Activated CD8-positive, alpha-beta memory T cell treated with anti-CD3 and anti-CD28 coated beads for 4 hours (primary cell): ENCODE results near the gene AKR1C8.

Experiments
- DNase-seq, 2 donors: peaks; one replicate each; pipeline ENCODE4 v3.0.0-alpha.2; 2020; ENCODE audit warnings: low read depth in 2 of 2

Gene AKR1C8

GRCh38 chr10:5108658-5109416 lies 76.1 kb downstream of the AKR1C8 start:
- DNase-seq, result no peak

DNA sequence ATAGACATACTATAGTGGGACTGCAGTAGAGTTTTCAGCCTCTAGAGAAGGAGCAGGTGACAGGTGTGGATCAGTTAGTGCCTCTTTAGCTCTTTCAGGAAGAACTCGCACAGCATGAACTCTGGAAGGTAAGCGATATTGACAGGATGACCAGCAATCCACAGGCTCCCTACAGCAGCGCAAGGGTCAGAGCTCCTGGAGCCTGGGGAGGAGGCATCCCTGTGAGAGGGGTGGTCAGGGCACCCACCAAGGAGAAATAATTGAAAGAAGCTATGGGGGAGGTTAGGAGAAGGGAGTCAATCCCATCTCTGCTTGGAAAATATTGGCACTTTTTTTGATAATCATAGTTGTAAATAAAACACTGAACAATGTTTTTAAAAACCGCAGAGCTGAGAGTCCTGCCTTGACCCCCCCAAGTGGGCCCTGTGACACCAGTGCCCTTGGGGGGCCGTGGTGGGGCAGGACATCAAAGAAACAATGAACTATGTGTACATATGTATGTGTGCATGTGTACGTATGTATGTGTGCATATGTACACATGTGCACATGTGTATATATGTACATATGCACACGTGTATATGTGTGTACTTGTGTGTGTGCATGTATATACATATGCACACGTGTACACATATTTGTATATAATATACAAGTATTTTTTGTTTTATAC lies 77.0 kb downstream of the AKR1C8 start:
- DNase-seq, result no peak

DNA sequence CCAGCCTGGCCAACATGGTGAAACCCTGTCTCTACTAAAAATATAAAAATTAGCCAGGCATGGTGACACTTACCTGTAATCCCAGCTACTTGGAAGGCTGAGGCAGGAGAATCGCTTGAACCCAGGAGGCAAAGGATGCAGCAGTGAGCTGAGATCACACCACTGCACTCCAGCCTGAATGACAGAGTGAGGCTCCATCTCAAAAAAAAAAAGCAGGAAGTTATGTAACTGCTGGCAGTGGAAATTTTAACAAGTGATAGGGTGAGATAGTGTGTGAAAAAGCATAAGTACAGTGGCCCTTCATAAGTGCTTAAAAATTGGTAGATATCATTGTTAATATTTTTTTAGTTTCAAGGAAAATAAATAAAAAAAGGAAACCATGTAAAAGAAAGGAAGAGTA lies 78.4 kb downstream of the AKR1C8 start:
- no peak for DNase-seq

- no peak for DNase-seq
These were observed 79.3 kb downstream of the AKR1C8 start for GRCh38 chr10:5105626-5106025.
